ENCODE results near the gene CMYA5. TPM values are rescaled to one million over a fixed set of nuclear protein-coding genes. Genes with fewer than 3 reads are reported as not detected.

Gene CMYA5
- total RNA-seq (2.0 and 3.5 TPM in 2 replicates), polyA plus RNA-seq (1.0 and 1.1 TPM in 2 replicates)

GRCh38 chr5:79689541-79690466 lies at the start of gene CMYA5:
Gene CMYA5 (plus strand): TSS chr5:79689836. CDS start chr5:79689908, 72 bp downstream.
- H3K9me2 ChIP-seq (replicated peaks; ENCODE audit: insufficient read depth) = no peaks in the 10 kb centered on the region
- H3K79me2 ChIP-seq = no peaks in the 10 kb centered on the region
- peak within 1 kb of the TSS; percentile 90 for H3K4me2 ChIP-seq
- H3K27ac ChIP-seq = peak within 1 kb of the TSS; percentile 87
- WGBS (ENCODE audit: low lambda C conversion rate, missing lambda C conversion rate) = 8% methylated on average over 46 of the region's 74 CpGs
- H2AFZ ChIP-seq = peak within 1 kb of the TSS; percentile 52
- H3K4me3 ChIP-seq = peak within 1 kb of the TSS; percentile 72
- no peaks in the 10 kb centered on the region for H3K9me3 ChIP-seq (ENCODE audit: low read depth)
- no peaks in the 10 kb centered on the region for H3K36me3 ChIP-seq (replicated peaks; ENCODE audit: insufficient read depth, low read depth)
- peaks cover 7% of the 10 kb centered on the region for H3K4me1 ChIP-seq (ENCODE audit: insufficient read depth)
- TF ChIP-seq CTCF (IDR thresholded peaks at IDR 0.05; ENCODE audit: poor library complexity) (no peak), EZH2 (IDR thresholded peaks at IDR 0.05; ENCODE audit: borderline replicate concordance) (no peak), EZH2phosphoT487 (IDR thresholded peaks at IDR 0.05; ENCODE audit: low read depth, severe bottlenecking, unreplicated experiment) (no peak)
- no peaks in the 10 kb centered on the region for H4K20me1 ChIP-seq (ENCODE audit: insufficient read depth, poor library complexity, severe bottlenecking)
- no peaks in the 10 kb centered on the region for H3K27me3 ChIP-seq
- peak; percentile 57 for DNase-seq (ENCODE audit: low spot score)

- Histone ChIP-seq H3K4me3 (no peak overlapping the region), H3K9me3 (ENCODE audit: low read depth) (no peaks in the 10 kb centered on the region), H3K27ac (no peak overlapping the region), H3K27me3 (no peaks in the 10 kb centered on the region), H3K36me3 (replicated peaks; ENCODE audit: insufficient read depth, low read depth) (no peaks in the 10 kb centered on the region), H3K4me2 (no peak overlapping the region), H3K9me2 (replicated peaks; ENCODE audit: insufficient read depth) (no peaks in the 10 kb centered on the region), H3K4me1 (ENCODE audit: insufficient read depth) (no peaks in the 10 kb centered on the region), H3K79me2 (peaks cover 8% of the 10 kb centered on the region), H2AFZ (no peak overlapping the region), H4K20me1 (ENCODE audit: insufficient read depth, poor library complexity, severe bottlenecking) (no peaks in the 10 kb centered on the region)
- TF ChIP-seq CTCF (IDR thresholded peaks at IDR 0.05; ENCODE audit: poor library complexity) (no peak), EZH2phosphoT487 (IDR thresholded peaks at IDR 0.05; ENCODE audit: low read depth, severe bottlenecking, unreplicated experiment) (no peak), EZH2 (IDR thresholded peaks at IDR 0.05; ENCODE audit: borderline replicate concordance) (no peak)
- DNase-seq (ENCODE audit: low spot score) = no peak
- whole genome bisulfite sequencing (ENCODE audit: low lambda C conversion rate, missing lambda C conversion rate) = 88% methylated on average over 4 of the region's 4 CpGs
Measured at GRCh38 chr5:79640571-79641055, 49.0 kb upstream of the CMYA5 start.

GRCh38 chr5:79641414-79641813 lies 48.2 kb upstream of the CMYA5 start:
- no peak for DNase-seq (ENCODE audit: low spot score)
- H3K79me2 ChIP-seq = peaks cover 8% of the 10 kb centered on the region
- H3K4me3 ChIP-seq = no peak overlapping the region
- H3K9me2 ChIP-seq (replicated peaks; ENCODE audit: insufficient read depth) = no peaks in the 10 kb centered on the region
- no peaks in the 10 kb centered on the region for H3K36me3 ChIP-seq (replicated peaks; ENCODE audit: insufficient read depth, low read depth)
- TF ChIP-seq CTCF (IDR thresholded peaks at IDR 0.05; ENCODE audit: poor library complexity) (no peak), EZH2phosphoT487 (IDR thresholded peaks at IDR 0.05; ENCODE audit: low read depth, severe bottlenecking, unreplicated experiment) (no peak), EZH2 (IDR thresholded peaks at IDR 0.05; ENCODE audit: borderline replicate concordance) (no peak)
- H3K9me3 ChIP-seq (ENCODE audit: low read depth) = no peaks in the 10 kb centered on the region
- H3K4me1 ChIP-seq (ENCODE audit: insufficient read depth) = no peaks in the 10 kb centered on the region
- H3K27ac ChIP-seq = no peak overlapping the region
- no peaks in the 10 kb centered on the region for H3K27me3 ChIP-seq
- no peak overlapping the region for H3K4me2 ChIP-seq
- H2AFZ ChIP-seq = no peak overlapping the region
- 87% methylated on average over 1 of the region's 1 CpG for WGBS (ENCODE audit: low lambda C conversion rate, missing lambda C conversion rate)
- H4K20me1 ChIP-seq (ENCODE audit: insufficient read depth, poor library complexity, severe bottlenecking) = no peaks in the 10 kb centered on the region
